ENCODE data around the gene DUSP6. TPM values are rescaled to one million over a fixed set of nuclear protein-coding genes. Genes with fewer than 3 reads are reported as not detected.
A peak's percentile ranks its signal among the peaks of the same experiment; 100 is the strongest.

Gene DUSP6
- total and polyA plus RNA-seq, 2 of the 13 experiments (the other 11 are each of a cell fraction or from before 2014, with no cell fraction given), result 40.9 to 161 TPM

DNA sequence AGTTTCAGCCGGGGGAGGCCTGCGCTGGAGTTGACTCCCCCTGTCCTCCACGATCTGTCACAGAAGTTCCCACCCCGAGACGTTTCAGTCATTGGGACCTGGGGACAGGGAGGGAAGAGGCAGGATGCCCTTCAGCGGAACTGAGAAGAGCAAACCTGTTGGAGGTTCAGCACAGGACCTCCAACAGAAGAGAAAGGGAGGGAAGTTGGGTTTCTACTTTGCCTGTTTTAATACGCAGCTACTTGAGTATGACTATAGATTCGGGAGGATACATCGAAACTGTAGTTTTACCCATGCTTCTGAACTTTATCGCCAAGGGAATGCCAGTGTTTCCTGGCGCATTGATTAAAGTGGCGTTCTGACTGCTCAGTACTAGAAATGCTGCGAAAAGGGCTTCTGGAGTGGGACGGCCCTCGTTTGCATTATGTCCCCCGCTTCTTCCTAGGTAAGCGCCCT, 2.3 kb upstream of the DUSP6 start (continued):
- no peak for TF ChIP-seq GABPA (IDR thresholded peaks at IDR 0.05; ENCODE audit: low read depth, low read length)
- 0 out of 2 replicates have a peak, but pooled peaks have one; percentile 17 for TF ChIP-seq GABPA (CRISPR knock-in tag; IDR thresholded peaks at IDR 0.05; ENCODE audit: low read depth)
- no peak for TF ChIP-seq ZNF207 (IDR thresholded peaks at IDR 0.05; ENCODE audit: borderline replicate concordance)
- TF ChIP-seq ZNF296 (CRISPR knock-in tag; conservative IDR thresholded peaks at IDR 0.05), result no peak
- TF ChIP-seq U2AF2 (IDR thresholded peaks at IDR 0.05; ENCODE audit: low read depth, low read length), result 0 out of 2 replicates have a peak, but pooled peaks have one; percentile 20
- no peak for TF ChIP-seq SP1 (IDR thresholded peaks at IDR 0.05)
- no peak for TF ChIP-seq SP1 (CRISPR knock-in tag; IDR thresholded peaks at IDR 0.05)
- 0 out of 2 replicates have a peak, but pooled peaks have one; percentile 18 for TF ChIP-seq AHDC1 (CRISPR knock-in tag; IDR thresholded peaks at IDR 0.05; ENCODE audit: borderline replicate concordance)
- no peak for TF ChIP-seq ZNF329 (CRISPR knock-in tag; IDR thresholded peaks at IDR 0.05; ENCODE audit: low read depth)
- TF ChIP-seq SP140L (CRISPR knock-in tag; IDR thresholded peaks at IDR 0.05; ENCODE audit: borderline replicate concordance), result no peak
- no peak for TF ChIP-seq RFX1 (IDR thresholded peaks at IDR 0.05)
- TF ChIP-seq ZNF670 (CRISPR knock-in tag; IDR thresholded peaks at IDR 0.05; ENCODE audit: borderline replicate concordance), result peak; percentile 68; the same call in 1 of the 2 replicates
- no peak for TF ChIP-seq GTF2F1 (IDR thresholded peaks at IDR 0.05; ENCODE audit: low read length)
- TF ChIP-seq CC2D1A (CRISPR knock-in tag; IDR thresholded peaks at IDR 0.05), result no peak
- no peak for TF ChIP-seq SAP130 (CRISPR knock-in tag; IDR thresholded peaks at IDR 0.05; ENCODE audit: low read depth)
- no peak for TF ChIP-seq CREM (IDR thresholded peaks at IDR 0.05)
- no peak for TF ChIP-seq CREM (CRISPR knock-in tag; IDR thresholded peaks at IDR 0.05)
- no peak for TF ChIP-seq ZNF557 (CRISPR knock-in tag; IDR thresholded peaks at IDR 0.05)
- no peak for TF ChIP-seq PRPF4 (IDR thresholded peaks at IDR 0.05; ENCODE audit: low read depth, low read length, poor library complexity, severe bottlenecking)
- TF ChIP-seq ZNF484 (CRISPR knock-in tag; IDR thresholded peaks at IDR 0.05; ENCODE audit: borderline replicate concordance, low read depth), result no peak
- peak; percentile 3 for TF ChIP-seq HDAC1 (CRISPR knock-in tag; IDR thresholded peaks at IDR 0.05)
- TF ChIP-seq, protein P1, sequence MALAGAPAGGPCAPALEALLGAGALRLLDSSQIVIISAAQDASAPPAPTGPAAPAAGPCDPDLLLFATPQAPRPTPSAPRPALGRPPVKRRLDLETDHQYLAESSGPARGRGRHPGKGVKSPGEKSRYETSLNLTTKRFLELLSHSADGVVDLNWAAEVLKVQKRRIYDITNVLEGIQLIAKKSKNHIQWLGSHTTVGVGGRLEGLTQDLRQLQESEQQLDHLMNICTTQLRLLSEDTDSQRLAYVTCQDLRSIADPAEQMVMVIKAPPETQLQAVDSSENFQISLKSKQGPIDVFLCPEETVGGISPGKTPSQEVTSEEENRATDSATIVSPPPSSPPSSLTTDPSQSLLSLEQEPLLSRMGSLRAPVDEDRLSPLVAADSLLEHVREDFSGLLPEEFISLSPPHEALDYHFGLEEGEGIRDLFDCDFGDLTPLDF (CRISPR knock-in tag; IDR thresholded peaks at IDR 0.05), result peak; percentile 10; the same call in 1 of the 2 replicates
- TF ChIP-seq, protein P2, sequence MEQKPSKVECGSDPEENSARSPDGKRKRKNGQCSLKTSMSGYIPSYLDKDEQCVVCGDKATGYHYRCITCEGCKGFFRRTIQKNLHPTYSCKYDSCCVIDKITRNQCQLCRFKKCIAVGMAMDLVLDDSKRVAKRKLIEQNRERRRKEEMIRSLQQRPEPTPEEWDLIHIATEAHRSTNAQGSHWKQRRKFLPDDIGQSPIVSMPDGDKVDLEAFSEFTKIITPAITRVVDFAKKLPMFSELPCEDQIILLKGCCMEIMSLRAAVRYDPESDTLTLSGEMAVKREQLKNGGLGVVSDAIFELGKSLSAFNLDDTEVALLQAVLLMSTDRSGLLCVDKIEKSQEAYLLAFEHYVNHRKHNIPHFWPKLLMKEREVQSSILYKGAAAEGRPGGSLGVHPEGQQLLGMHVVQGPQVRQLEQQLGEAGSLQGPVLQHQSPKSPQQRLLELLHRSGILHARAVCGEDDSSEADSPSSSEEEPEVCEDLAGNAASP (CRISPR knock-in tag; IDR thresholded peaks at IDR 0.05; ENCODE audit: borderline replicate concordance), result no peak
- TF ChIP-seq, protein P3, sequence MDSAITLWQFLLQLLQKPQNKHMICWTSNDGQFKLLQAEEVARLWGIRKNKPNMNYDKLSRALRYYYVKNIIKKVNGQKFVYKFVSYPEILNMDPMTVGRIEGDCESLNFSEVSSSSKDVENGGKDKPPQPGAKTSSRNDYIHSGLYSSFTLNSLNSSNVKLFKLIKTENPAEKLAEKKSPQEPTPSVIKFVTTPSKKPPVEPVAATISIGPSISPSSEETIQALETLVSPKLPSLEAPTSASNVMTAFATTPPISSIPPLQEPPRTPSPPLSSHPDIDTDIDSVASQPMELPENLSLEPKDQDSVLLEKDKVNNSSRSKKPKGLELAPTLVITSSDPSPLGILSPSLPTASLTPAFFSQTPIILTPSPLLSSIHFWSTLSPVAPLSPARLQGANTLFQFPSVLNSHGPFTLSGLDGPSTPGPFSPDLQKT (CRISPR knock-in tag; IDR thresholded peaks at IDR 0.05; ENCODE audit: borderline replicate concordance), result no peak
